Middle frontal gyrus (tissue), 1 donor: ENCODE results near the gene ARSG.

Source experiments
- DNase-seq: peaks from one replicate; pipeline ENCODE4 v3.0.0-alpha.2; 2015; ENCODE audit warnings: low spot score; ENCODE audit errors: extremely low spot score

ARSG gene

DNA sequence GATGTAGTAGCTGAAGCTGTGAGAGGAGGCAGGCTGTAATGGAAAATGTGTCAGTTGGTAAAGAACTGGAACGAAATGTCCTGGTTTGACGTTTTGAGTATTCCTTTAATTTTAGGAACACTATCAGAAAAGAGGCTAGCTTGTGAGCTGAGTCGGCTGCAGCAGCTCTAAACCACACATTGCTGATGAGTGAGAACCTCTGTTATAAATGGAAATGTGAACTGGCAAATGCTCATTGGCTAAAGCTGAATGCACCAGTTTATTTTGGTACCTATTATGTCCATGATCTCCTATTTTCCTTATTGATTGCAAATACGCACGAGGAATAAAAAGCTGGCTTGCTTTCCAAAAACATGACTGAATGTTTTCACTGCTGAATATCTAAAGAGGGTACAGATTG, 177.0 kb downstream of the ARSG start:
- no peak for DNase-seq

GRCh38 chr17:68468788-68469187, 177.5 kb downstream of the ARSG start:
- no peak for DNase-seq
